CD4-positive, alpha-beta T cell (primary cell): ENCODE measurements around the gene VWF. TPM values are rescaled to one million over a fixed set of nuclear protein-coding genes. Genes with fewer than 3 reads are reported as not detected.

Source experiments
- ATAC-seq: fragments of 200-7000 bp; cut with Tn5 transposase; one replicate; pipeline ENCODE4 v1.10.0; 2022; ENCODE audit warnings: mild to moderate bottlenecking; ENCODE audit not compliant: poor library complexity
- CTCF ChIA-PET: fragments of 350-600 bp; sonication (Branson Sonifier 250); formaldehyde crosslinking; loops from one replicate; lab custom pipeline; 2021; ENCODE audit warnings: antibody characterized with exemption, inconsistent platforms; lab: Charles Lee
- POLR2A ChIA-PET: fragments of 350-600 bp; sonication (Branson Sonifier 250); formaldehyde crosslinking; loops from one replicate; lab custom pipeline; 2021; ENCODE audit warnings: antibody characterized with exemption, inconsistent platforms; lab: Charles Lee
- DNase-seq, 14 experiments: peaks; one replicate each; pipeline ENCODE4 v3.0.0-alpha.2; 2013 to 2020; ENCODE audit warnings: mixed read lengths in 2 of 14
- H3K27ac ChIP-seq, 2 donors: one replicate each; pipeline versions ENCODE4 v1.5.1 to v1.7.0; 2013; ENCODE audit warnings: low read length in 2 of 2, low read depth in 1 of 2, mild to moderate bottlenecking in 1 of 2
- H3K27me3 ChIP-seq, 2 experiments: 1 replicate in 1 of 2; 2 replicates in 1 of 2; pipeline versions ENCODE4 v1.6.1 to v1.7.0; 2013; ENCODE audit warnings: low read length in 2 of 2, control low read depth in 1 of 2, mild to moderate bottlenecking in 1 of 2, moderate library complexity in 1 of 2; ENCODE audit not compliant: insufficient read depth in 2 of 2, control insufficient read depth in 1 of 2
- H3K36me3 ChIP-seq: one replicate; pipeline ENCODE4 v1.6.1; 2013; ENCODE audit warnings: low read length, control low read depth; ENCODE audit not compliant: insufficient read depth
- H3K4me1 ChIP-seq: one replicate; pipeline ENCODE4 v1.6.1; 2013; ENCODE audit warnings: low read length, control low read depth; ENCODE audit not compliant: insufficient read depth
- H3K4me3 ChIP-seq: one replicate; pipeline ENCODE4 v1.5.1; 2013; ENCODE audit warnings: mild to moderate bottlenecking, low read length, moderate library complexity
- H3K9me3 ChIP-seq, 2 experiments: 1 replicate in 1 of 2; 2 replicates in 1 of 2; pipeline versions ENCODE4 v1.6.1 to v1.7.0; 2013; ENCODE audit warnings: low read length in 2 of 2, mild to moderate bottlenecking in 2 of 2, control low read depth in 1 of 2, moderate library complexity in 1 of 2; ENCODE audit not compliant: control insufficient read depth in 1 of 2, insufficient read depth in 1 of 2
- H3K27ac Mint-ChIP-seq: one replicate; pipeline ENCODE4 v1.8.0; 2020; ENCODE audit warnings: mixed read lengths
- H3K27me3 Mint-ChIP-seq: one replicate; pipeline ENCODE4 v1.8.0; 2021; ENCODE audit warnings: mixed read lengths
- H3K36me3 Mint-ChIP-seq: one replicate; pipeline ENCODE4 v1.8.0; 2021; ENCODE audit warnings: low read depth, mixed read lengths
- H3K4me1 Mint-ChIP-seq: one replicate; pipeline ENCODE4 v1.8.0; 2021; ENCODE audit warnings: low read depth, mixed read lengths
- H3K4me3 Mint-ChIP-seq: one replicate; pipeline ENCODE4 v1.8.0; 2020; ENCODE audit warnings: mild to moderate bottlenecking, mixed read lengths
- H3K9me3 Mint-ChIP-seq: one replicate; pipeline ENCODE4 v1.8.0; 2020; ENCODE audit warnings: mixed read lengths
- intact Hi-C, 2 experiments: fragments of 100-400 bp; cut with DNase I in 1 of 2; cut with micrococcal nuclease in 1 of 2; formaldehyde crosslinking; loops; one replicate each; pipeline versions ENCODE4 v1.15.1 to v1.9.0; 2023 to 2025; cut with DNase I, micrococcal nuclease
- total RNA-seq, 174 experiments: library from RNA in 2 of 174; stranded (reverse) in 2 of 174; gene quantifications; one replicate each; pipeline ENCODE4 v1.2.3 and lab custom pipeline; 2021 to 2026
- TF ChIP-seq, protein P1 (sequence below): fragments of 200-600 bp; IDR thresholded peaks from one replicate; pipeline ENCODE4 v1.8.0; 2022; ENCODE audit warnings: antibody characterized with exemption, mild to moderate bottlenecking

Gene VWF
- total RNA-seq, 2 experiments from 2014 or later, result 0.20 TPM; not detected in 1

DNA sequence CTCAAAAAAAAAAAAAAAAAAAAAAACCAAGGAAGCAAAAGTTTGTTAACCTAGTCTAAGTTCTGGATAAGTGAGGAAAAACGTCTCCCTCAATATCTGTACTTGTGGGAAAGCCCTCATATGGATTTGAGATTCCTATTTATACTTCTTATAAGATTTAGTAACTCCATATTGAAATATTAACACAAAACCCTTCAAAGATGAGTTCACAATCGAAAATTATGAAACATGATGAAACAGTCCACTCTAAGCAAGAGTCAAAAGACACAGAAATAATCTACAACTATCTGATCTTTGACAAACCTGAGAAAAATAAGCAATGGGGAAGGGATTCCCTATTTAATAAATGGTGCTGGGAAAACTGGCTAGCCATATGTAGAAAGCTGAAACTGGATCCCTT, 25.2 kb downstream of the VWF start:
- no peak for ATAC-seq
- POLR2A ChIA-PET, result no interaction called here

DNA sequence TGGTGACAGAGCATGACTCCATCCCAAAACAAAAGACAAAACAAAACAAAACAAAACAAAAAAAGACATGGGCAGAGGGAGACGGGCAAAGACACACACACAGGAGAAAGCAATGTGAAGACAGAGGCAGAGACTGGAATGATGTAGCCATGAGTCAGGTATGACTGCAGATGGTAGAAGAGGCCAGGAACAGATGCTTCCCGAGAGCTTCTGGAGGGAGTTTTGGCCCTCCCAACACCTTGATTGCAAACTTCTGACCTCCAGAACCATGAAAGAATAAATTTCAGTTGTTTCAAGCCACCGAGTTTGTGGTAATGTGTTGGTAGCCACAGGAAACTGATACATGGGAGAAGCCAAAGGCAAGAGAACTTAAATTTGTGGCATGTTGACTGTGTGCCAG, 27.1 kb downstream of the VWF start:
- TF ChIP-seq, protein P1, sequence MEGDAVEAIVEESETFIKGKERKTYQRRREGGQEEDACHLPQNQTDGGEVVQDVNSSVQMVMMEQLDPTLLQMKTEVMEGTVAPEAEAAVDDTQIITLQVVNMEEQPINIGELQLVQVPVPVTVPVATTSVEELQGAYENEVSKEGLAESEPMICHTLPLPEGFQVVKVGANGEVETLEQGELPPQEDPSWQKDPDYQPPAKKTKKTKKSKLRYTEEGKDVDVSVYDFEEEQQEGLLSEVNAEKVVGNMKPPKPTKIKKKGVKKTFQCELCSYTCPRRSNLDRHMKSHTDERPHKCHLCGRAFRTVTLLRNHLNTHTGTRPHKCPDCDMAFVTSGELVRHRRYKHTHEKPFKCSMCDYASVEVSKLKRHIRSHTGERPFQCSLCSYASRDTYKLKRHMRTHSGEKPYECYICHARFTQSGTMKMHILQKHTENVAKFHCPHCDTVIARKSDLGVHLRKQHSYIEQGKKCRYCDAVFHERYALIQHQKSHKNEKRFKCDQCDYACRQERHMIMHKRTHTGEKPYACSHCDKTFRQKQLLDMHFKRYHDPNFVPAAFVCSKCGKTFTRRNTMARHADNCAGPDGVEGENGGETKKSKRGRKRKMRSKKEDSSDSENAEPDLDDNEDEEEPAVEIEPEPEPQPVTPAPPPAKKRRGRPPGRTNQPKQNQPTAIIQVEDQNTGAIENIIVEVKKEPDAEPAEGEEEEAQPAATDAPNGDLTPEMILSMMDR, result no peak

More for the DNA sequence above, 25.2 kb downstream of the VWF start:
- Histone ChIP-seq H3K4me3 (no peak overlapping the region), H3K4me1 (no peaks in the 10 kb centered on the region), H3K27me3 (peaks cover 4 to 5% of the 10 kb centered on the region in 2 experiments), H3K36me3 (no peaks in the 10 kb centered on the region), H3K9me3 (no peaks in the 10 kb centered on the region), H3K27ac (no peak overlapping the region)
- TF ChIP-seq, protein P1, result no peak
- CTCF ChIA-PET, result no interaction called here
- H3K4me1 Mint-ChIP-seq, result no peaks in the 10 kb centered on the region
- no peaks in the 10 kb centered on the region for H3K36me3 Mint-ChIP-seq
- DNase-seq, result no peak
- H3K9me3 Mint-ChIP-seq, result no peaks in the 10 kb centered on the region
- intact Hi-C loops, result no loop called here
- H3K27me3 Mint-ChIP-seq, result peaks cover 5% of the 10 kb centered on the region
- no peak overlapping the region for H3K4me3 Mint-ChIP-seq
- no peak overlapping the region for H3K27ac Mint-ChIP-seq

DNA sequence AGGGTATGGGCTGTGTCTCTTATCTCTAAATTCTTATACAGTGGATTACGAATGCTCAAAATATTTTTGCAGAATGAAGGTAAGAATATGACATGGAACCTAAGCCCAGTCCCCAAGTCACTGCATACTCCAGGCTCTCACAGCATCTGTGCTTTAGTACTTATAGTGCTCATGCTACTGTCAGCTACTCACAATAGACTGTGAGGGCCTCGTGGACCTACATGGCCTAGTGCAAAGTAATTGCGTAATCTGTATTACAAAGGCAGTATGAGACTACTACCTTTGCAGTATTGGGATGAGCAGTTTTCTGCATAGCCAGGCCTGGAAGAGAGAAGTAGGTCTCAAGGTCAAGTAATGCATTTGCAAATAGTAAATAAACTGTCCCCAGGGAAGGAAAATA, 27.9 kb downstream of the VWF start:
- no peak overlapping the region for H3K4me3 ChIP-seq
- intact Hi-C loops, result no loop called here
- H3K27me3 ChIP-seq, result peaks cover 5 to 7% of the 10 kb centered on the region in 2 experiments
- no peaks in the 10 kb centered on the region for H3K4me1 ChIP-seq
- TF ChIP-seq, protein P1, result no peak
- ChIA-PET POLR2A (no interaction called here), CTCF (no interaction called here)
- no peak overlapping the region for H3K27ac ChIP-seq
- ATAC-seq (no peak), DNase-seq (no peak)
- peaks cover 9% of the 10 kb centered on the region for H3K27me3 Mint-ChIP-seq
- H3K27ac Mint-ChIP-seq, result no peak overlapping the region
- no peaks in the 10 kb centered on the region for H3K36me3 ChIP-seq
- H3K9me3 ChIP-seq, result no peaks in the 10 kb centered on the region
- H3K36me3 Mint-ChIP-seq, result no peaks in the 10 kb centered on the region
- no peaks in the 10 kb centered on the region for H3K9me3 Mint-ChIP-seq
- H3K4me3 Mint-ChIP-seq, result no peak overlapping the region
- H3K4me1 Mint-ChIP-seq, result no peaks in the 10 kb centered on the region

More for the DNA sequence above, 27.1 kb downstream of the VWF start:
- no peak overlapping the region for H3K4me3 ChIP-seq
- H3K27ac ChIP-seq, result no peak overlapping the region
- H3K27me3 ChIP-seq, result peaks cover 5 to 7% of the 10 kb centered on the region in 2 experiments
- H3K27ac Mint-ChIP-seq, result no peak overlapping the region
- no peaks in the 10 kb centered on the region for H3K9me3 Mint-ChIP-seq
- no peaks in the 10 kb centered on the region for H3K36me3 ChIP-seq
- no peak for ATAC-seq
- H3K9me3 ChIP-seq, result no peaks in the 10 kb centered on the region
- intact Hi-C loops, result no loop called here
- CTCF ChIA-PET, result no interaction called here
- H3K4me1 Mint-ChIP-seq, result no peaks in the 10 kb centered on the region
- H3K27me3 Mint-ChIP-seq, result peaks cover 9% of the 10 kb centered on the region
- no peaks in the 10 kb centered on the region for H3K36me3 Mint-ChIP-seq
- DNase-seq, result no peak
- no peak overlapping the region for H3K4me3 Mint-ChIP-seq
- no peaks in the 10 kb centered on the region for H3K4me1 ChIP-seq
- POLR2A ChIA-PET, result no interaction called here
